Skin epidermis (tissue), 12 donors: Measurements from ENCODE around the gene TCAF2.
"Not testable (repeated sequence)": the region's sequence is repeated elsewhere in the genome, so short reads cannot be mapped to it uniquely, and the experiment has no call there.

Experiments used
- H3K27ac ChIP-seq, 21 experiments: fragments of 200-600 bp; sonication (generic) in 11 of 21; one replicate each; pipeline ENCODE4 v1.5.0; 2020; ENCODE audit warnings: mild to moderate bottlenecking in 3 of 21, inconsistent platforms in 2 of 21, moderate library complexity in 2 of 21
- H3K4me3 ChIP-seq, 7 experiments: fragments of 200-600 bp; sonication (generic) in 2 of 7; one replicate each; pipeline ENCODE4 v1.5.0; 2020; ENCODE audit warnings: inconsistent platforms in 2 of 7, mild to moderate bottlenecking in 2 of 7, moderate library complexity in 1 of 7

TCAF2 gene

DNA sequence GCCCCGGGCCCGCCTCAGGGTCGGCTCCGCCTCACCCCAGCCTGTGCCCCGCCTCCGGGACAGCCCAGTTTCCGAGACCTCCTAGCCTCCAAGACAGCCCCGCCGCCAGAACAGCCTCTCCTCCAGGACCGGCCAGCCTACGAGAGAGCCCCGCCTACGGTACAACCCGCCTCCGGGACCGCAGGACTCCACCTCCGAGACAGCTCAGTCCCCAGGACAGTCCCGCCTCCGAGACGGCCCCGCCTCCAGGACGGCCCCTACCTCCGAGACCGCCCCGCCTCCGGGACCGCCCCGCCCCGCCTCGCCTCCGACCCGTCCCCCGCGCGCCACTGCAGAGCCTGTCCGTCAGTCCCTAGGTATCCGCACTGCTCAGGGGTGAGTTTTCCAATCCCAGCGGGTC, at the start of gene TCAF2:
TCAF2 (plus strand) TSS at position 329 of the 400 bp plus-strand sequence.
- not testable (repeated sequence) for H3K4me3 ChIP-seq, H3K27ac ChIP-seq

DNA sequence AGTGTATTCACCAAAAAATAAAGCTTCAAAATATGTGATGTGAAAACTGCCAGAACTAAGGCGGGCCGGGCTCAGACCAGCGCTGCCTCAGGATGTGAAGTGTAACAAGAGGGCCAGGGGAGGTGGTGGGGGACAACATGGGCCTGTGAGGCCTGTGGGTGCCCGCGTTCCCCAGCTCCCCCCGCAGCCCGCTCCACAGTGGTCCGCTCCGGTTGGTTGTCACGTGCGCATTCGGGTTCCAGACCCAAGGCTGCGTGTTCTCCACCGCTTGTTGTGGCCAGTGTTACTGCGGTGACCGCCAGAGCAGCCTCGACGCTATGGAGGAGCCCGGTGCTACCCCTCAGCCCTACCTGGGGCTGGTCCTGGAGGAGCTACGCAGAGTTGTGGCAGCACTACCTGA, 49.3 kb upstream of the TCAF2 start, which contains the start of gene CTAGE15:
CTAGE15 (plus strand) TSS at position 301 of the 400 bp plus-strand sequence; CDS start at position 318, 17 bp downstream.
- H3K27ac ChIP-seq, H3K4me3 ChIP-seq: not testable (repeated sequence)

DNA sequence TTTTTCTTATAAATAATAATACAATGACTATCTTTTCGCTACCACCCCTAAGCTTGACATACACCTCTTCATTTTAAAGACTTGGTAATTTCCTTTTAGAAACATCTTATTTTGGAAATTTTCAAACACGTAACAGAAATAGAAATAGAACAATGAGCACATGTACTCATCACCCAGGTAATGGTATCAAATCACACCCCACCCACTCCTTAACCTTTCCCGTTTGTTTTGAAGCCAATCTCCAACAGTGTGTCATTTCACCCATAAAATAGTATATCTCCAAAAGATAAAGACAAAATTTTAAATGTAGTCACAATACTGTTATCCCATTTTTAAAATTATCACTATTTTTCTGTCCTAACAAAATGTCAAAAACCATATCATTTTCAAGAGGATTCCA, 32.6 kb upstream of the TCAF2 start:
- H3K4me3 ChIP-seq, H3K27ac ChIP-seq: not testable (repeated sequence)

DNA sequence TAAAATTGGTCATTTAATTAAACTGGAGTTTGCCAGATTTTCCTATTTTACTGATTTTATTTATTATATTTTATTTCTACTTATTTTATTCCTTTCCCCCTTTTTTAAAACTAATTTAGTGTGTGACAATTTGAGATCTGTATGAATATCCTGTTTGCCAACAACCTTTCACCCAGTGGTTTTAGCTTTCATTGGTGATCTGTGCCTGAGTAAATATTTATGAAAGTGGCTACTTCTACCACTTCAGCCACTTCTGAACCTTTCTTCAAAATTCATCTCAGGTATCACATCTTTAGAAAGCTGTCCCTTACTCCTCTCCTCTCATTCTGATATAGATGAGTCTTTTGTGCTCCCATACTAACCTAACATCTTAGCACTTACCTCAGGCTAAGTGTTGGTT, 30.9 kb upstream of the TCAF2 start:
- H3K27ac ChIP-seq, H3K4me3 ChIP-seq: not testable (repeated sequence)

DNA sequence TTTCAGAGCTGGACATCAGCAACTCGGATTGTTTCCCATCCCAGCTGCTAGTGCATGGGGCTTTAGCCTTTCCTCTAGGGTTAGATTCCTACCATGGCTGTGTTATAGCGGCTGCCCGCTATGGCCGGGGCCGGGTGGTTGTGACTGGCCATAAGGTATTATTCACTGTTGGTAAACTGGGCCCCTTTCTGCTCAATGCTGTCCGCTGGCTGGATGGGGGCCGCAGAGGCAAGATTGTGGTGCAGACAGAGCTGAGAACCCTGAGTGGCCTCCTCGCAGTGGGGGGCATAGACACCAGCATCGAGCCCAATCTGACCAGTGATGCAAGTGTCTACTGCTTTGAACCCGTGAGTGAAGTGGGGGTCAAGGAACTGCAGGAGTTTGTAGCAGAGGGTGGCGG, 22.7 kb upstream of the TCAF2 start:
- not testable (repeated sequence) for H3K27ac ChIP-seq, H3K4me3 ChIP-seq

DNA sequence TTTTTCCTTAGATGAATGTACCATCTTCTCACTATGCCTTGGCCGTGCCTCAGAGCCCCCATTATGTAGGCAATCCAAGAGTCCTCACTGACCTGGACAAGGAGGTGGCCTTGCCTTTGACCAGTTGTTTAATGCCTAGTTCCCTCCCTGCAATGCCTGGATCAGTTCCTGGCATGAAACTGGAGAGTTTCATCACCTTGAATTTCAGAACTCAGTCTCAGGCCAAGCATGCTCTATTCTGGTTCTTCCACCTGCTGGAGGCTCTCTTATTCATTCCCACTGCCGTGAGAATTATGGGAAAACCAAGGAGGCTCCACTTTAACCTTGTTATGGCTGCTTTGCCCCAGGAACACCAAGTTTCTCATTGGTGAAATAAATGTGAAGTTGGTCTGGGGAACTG, 17.2 kb upstream of the TCAF2 start:
- H3K4me3 ChIP-seq: not testable (repeated sequence)

DNA sequence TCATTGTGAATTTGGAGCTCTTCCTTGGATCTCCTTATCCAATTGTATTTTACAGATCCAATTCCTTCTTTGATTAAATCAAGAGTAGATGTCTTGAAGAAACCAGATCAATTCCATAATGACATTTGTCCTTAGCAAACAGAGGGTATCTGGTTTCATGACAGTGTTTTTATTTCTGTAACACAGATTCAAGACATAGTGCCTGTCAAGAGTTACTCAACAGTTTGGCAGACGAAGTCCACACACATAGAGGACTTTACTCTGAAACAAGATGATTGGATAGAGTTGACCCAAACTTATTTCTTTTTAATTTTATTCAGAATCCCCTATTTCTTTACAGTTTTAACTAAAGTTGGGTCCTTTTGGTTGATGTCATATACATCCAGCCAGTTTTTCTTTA, 14.7 kb upstream of the TCAF2 start:
- H3K27ac ChIP-seq, H3K4me3 ChIP-seq: not testable (repeated sequence)

More for the DNA sequence above, 17.2 kb upstream of the TCAF2 start:
- not testable (repeated sequence) for H3K27ac ChIP-seq

DNA sequence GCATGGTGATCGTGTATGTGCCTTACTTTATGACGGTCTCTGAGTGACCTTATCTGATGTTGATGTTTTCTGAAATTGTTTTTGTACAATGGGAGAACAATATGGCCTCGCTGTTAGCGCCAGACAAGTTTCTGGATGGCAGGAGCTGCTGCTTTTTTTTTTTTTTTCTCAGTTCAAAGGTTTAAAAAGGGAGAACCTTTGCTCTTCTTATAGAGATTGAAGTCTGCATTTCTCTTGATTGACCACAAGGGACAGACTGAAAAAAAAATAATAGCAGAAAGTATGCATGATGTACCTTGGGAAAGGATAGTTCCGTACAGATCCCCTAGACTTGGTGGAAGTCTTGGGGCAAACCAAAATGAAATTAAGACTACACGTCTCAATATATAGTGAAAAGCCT, 5.2 kb upstream of the TCAF2 start:
- H3K4me3 ChIP-seq: not testable (repeated sequence)

DNA sequence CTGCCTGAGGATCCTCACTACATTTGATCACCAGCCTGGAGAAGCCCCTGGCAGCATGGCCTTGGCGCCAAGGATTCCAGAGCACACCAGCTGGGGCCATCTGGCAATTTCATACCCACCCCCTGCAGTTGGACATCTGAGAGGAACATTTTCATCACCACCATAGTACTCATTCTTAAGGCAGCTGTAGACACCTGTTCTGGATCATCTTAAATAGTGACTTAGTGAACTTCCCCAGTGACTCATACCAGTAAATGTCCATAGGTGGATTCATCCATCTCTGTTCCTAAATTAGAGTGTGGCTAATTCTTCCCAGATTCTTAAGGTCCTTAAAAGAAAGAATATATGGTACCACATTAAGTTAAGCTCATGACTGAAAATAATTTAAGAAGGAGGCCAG, 3.6 kb upstream of the TCAF2 start:
- H3K27ac ChIP-seq, H3K4me3 ChIP-seq: not testable (repeated sequence)

More for the DNA sequence above, 5.2 kb upstream of the TCAF2 start:
- H3K27ac ChIP-seq: not testable (repeated sequence)

DNA sequence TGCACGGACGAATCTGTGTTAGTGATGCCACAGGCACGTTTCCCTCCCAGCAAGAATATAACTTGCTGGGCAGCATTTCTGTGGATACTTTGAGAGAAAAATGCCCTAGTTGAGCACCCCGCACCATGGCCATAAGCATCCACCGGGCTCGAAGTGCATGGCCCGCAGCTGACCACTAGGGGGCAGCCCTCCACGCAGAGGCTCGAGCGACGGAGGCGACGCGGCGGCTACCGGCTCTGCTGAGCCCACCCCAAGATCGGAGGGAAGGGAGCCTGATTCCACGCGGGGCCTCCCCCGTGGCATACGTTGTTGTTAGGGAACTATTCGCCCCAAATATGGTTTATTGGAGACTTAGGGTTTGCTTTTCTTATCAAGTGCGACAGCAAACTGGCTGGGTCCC, 716 bp upstream of the TCAF2 start:
- not testable (repeated sequence) for H3K27ac ChIP-seq, H3K4me3 ChIP-seq

DNA sequence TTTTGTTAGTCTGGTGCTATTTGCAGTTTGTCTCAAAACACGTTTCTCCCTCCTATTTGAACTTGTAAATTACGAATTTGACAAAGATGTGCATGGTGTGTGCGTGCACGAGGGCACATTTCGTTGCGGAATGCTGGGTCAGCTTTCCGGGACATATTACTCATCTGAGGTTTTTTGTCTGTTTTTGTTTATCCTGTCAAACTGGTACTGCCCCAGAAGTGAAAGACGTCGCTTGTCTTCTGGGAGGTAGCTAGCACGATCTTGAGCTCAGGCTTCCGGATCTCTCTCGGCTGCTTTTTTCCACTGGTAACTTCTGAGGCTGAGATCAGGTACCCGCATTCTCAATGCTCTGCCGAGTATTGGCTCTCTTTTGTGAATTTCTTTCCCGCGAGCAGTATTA, 401 bp downstream of the TCAF2 start:
- H3K27ac ChIP-seq, H3K4me3 ChIP-seq: not testable (repeated sequence)

DNA sequence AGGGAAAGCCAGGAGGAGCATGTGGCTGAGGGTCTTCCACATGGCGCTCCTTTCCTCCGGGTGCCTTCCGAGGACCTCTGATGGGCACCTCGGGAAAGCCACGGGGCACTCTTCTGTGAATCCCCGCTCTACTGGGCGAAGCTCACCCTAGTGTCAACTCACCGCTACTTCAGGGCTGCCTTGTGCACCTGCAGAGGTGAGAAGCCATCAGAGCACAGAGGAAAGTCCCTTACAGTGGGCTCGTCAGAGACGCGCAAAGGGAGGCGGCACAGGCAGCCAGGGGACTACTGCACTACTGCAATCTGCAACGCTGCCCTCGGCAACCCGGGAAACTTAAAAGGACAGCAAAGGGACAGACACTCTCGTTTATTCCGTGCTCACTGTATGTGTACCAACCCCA, 1.4 kb downstream of the TCAF2 start:
- not testable (repeated sequence) for H3K27ac ChIP-seq

DNA sequence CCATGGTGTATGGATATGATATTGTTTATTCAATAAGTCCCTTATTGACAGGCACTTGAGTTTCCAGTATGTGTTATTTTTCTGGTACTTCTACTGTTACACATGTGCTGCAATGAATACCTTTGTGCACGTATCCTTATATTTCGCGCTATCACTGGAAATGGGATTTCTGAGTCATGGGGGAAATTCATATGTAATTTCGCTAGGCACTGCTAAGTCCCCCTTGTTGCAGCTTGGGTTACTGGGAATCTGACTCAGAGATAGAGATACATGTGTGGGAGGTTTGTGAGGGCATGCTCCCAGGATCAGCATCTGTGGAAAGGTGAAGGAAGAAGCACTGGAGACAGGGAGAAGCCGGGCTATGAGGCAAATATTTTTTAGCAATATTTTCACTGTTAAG, 9.9 kb downstream of the TCAF2 start:
- not testable (repeated sequence) for H3K4me3 ChIP-seq

More for the DNA sequence above, 1.4 kb downstream of the TCAF2 start:
- not testable (repeated sequence) for H3K4me3 ChIP-seq

DNA sequence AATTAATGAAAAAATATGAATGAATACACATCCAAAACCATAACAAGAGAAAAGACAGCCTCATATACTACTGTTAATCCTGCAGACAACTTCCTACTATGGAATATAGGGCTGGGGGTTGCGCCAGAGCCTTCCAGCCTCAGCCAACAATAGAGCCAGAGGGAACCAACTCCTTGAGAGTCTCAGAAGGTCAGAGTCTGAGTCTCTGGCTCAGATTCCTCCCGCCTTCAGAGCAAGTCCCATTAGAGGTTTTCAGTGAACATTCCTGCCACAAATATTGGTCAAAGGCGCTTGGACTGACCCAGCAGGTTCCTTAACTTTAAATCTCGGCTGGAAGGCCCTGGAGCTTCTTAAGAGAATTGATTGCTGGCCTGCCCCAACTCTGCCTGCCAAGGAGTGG, 11.7 kb downstream of the TCAF2 start:
- H3K27ac ChIP-seq, H3K4me3 ChIP-seq: not testable (repeated sequence)

More for the DNA sequence above, 9.9 kb downstream of the TCAF2 start:
- H3K27ac ChIP-seq: not testable (repeated sequence)

DNA sequence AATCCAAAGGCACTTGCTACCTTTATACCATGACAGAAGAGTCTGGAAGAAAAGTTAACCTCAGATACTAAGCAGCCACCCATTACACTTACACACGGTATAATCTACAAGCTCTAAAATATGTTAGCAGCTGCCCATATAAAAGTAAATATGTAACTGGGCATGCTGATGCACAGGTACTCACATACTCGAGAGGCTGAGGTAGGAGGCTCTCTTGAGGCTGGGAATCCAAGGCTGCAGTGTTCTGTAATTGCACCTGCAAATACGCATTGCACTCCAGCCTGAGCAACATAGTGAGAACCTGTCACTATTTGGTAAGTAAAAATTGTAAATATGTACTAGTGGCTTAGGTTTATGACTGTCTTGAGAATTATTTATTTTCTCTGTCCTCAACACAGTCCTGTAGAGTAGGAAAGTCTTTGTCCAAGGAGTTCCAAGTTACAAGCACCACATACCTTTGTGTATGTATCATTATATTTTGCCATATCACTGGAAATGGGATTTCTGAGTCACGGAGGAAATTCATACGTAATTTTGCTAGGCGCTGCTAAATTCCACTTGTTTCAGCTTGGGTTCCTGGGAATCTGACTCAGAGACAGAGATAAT, 12.3 kb downstream of the TCAF2 start:
- H3K27ac ChIP-seq, H3K4me3 ChIP-seq: not testable (repeated sequence)

DNA sequence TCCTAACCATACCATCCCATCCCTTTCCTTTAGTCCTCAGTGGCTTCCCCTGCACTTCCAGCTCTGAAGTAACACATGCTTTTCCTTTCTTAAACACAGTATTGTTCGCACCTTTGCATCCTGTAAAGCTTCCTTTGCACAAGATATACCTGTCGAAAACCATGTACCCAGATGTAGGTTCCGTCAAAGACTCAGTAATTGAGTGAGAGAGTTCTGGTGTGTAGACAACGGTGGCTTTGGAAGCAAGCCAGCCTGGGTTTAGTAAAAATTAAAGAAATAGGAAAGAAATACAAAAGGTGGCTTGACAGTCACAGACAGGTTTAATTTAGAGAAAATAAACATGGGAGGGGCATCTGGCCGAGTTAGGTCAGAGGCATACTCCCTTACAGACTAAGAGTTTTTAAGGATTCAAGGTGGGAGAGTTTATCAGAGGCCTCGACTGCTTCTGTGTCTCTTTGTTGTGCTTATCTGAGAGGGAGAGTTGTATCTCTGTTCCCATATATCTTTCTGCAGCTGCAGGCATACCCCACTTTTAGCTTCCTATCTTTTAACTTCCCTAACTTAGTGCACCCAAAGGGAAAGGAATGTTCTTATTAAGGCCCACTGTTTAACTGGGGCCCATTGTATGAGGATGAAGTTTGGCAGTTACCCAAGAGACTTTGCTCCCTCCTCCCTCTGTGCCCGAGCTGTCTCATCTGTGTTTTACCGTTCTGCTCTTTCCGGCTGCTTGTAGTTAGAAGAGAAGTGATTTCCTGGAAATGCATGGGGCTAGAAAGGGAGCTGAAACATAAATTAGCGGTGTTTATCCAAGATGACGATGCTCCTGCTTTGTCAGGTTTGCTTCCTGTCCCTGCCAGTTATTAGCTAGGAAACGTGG, 14.8 kb downstream of the TCAF2 start:
- not testable (repeated sequence) for H3K4me3 ChIP-seq, H3K27ac ChIP-seq

DNA sequence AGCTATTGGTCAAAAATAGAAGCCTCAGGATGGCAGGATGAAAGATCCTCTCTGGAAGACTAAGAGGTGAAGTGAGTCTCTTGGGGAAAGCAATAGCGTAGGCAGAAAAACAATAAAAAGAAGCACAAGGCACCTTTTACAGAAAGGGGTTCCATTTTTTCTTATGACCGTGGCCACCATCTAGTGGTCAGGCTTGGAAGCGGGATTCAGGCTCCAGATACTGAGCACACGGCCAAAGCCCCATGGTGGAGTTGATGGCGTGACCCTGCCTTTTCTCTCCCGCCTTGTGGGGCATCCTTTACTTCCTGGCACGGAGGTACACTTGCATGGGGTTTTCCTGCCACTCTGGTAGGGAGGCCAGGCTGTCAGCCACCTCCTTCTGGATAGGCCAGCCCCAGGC, 18.6 kb downstream of the TCAF2 start:
- H3K27ac ChIP-seq, H3K4me3 ChIP-seq: not testable (repeated sequence)

DNA sequence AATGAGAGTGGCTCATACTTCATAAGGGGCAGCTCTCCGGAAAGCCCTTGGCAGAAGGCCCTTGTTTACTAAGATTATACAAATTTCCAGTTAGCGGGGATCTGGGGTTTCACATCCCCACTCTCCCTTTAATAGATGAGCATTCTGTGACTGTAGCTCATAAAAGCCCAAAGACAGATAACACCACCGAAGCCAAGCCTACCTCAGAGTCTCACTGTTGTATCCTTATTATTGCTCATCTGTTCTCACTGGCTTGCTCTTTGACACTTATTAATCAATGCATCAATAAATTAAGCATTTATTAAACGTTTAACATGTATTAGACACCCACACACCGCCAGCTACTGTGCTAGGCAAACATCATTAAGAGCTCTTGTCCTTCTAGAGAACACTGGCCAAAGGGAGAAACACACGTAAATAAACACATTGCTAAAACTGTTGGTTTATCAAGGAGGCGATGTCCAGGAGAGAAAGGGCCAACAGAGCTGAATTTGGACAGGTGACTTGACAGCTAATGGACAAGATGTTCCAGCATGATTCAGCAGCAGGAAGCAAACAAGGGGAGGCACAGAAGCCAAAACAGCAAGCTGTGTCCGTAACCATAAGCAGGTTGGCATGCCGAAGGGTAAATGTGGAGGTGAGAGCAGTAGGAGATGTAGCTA, 19.9 kb downstream of the TCAF2 start:
- not testable (repeated sequence) for H3K27ac ChIP-seq, H3K4me3 ChIP-seq

DNA sequence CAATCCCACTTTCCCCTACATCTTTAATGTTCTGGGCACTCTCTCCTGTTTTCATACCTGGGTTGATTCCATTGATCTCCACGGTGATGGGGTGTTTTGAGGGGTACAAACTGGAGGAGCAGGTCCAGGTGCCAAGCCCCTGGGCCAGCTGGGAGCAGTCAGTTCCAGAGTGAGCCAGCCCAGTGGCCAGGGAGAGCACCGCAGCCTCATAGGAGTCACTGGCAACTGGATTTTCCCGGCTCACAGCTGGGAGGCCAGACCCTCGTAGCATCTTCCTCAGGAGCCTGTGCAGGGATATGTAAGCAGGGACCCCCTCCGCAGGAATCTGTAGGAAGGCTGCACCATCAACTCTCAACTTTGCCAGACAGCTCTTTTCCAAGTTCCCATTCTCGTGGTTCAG, 25.8 kb downstream of the TCAF2 start:
- not testable (repeated sequence) for H3K27ac ChIP-seq, H3K4me3 ChIP-seq

DNA sequence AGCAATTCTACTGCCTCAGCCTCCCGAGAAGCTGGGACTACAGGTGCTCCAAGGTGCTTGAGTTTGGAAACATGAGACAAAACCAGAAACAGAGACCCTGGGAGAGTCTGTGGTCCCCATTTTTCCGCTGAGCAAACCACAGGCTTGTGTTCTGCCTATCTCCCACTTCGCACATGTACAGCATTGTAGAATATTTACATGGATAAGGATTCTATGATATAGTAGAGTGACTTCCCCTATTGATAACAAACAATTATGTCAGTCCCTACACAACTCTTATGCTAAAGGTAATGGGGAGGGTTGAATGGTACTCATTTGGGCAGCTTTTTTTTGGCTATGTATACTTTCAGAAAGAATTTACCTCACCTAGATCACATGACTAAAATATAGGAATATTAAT, 29.1 kb downstream of the TCAF2 start:
- not testable (repeated sequence) for H3K27ac ChIP-seq, H3K4me3 ChIP-seq

DNA sequence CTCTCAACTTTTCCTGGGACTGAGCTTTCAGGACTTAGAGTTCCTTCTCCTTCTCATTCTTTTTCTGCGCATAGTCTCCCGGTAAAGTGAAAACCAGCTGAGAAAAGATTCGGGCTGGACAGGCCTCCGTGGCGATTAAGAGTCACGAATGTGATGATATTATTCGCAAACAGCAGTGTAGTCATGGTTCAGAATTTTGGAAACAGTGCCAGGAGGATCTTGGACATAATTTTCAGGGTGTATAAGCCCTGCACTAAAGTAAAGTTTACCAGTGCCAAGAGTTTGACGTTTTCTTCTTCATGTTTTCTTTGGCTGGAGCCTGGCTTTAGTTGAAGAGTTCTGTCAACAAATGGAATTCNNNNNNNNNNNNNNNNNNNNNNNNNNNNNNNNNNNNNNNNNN, 29.7 kb downstream of the TCAF2 start:
- not testable (repeated sequence) for H3K27ac ChIP-seq, H3K4me3 ChIP-seq
